Measurements from ENCODE around the gene KRTAP4-2.
"Not testable (repeated sequence)": the region's sequence is repeated elsewhere in the genome, so short reads cannot be mapped to it uniquely, and the experiment has no call there.

KRTAP4-2 gene

DNA sequence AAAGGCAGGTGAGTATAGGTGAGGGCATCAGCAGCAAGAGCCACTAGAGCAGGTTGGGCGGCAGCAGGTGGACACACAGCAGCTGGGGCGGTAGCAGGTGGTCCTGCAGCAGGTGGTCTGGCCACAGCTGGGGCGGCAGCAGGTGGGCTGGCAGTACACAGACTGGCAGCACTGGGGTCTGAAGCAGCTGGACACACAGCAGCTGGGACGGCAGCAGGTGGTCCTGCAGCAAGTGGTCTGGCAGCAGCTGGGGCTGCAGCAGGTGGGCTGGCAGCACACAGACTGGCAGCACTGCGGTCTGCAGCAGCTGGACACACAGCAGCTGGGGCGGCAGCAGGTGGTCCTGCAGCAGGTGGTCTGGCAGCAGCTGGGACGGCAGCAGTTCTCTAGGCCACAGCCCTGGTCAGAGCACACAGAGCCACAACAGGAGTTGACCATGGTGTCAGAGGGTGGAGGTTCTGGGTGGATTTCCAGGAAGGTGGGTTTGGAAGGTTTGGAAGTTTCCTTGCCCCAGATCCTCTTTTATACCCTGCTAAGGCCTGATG lies at the start of gene KRTAP4-2:
KRTAP4-2 (minus strand) TSS at position 495 of the 545 bp plus-strand sequence; CDS start at position 438, 57 bp downstream.
- ChIA-PET CTCF (interaction anchor here (1.2 kb wide), 1 partner anchor 46 kb away, joined by 4 read pairs; no protein-coding TSS in a partner anchor), POLR2A (no interaction called here)
- no peak for DNase-seq (ENCODE audit: extremely low spot score)
- TF ChIP-seq, protein P1, sequence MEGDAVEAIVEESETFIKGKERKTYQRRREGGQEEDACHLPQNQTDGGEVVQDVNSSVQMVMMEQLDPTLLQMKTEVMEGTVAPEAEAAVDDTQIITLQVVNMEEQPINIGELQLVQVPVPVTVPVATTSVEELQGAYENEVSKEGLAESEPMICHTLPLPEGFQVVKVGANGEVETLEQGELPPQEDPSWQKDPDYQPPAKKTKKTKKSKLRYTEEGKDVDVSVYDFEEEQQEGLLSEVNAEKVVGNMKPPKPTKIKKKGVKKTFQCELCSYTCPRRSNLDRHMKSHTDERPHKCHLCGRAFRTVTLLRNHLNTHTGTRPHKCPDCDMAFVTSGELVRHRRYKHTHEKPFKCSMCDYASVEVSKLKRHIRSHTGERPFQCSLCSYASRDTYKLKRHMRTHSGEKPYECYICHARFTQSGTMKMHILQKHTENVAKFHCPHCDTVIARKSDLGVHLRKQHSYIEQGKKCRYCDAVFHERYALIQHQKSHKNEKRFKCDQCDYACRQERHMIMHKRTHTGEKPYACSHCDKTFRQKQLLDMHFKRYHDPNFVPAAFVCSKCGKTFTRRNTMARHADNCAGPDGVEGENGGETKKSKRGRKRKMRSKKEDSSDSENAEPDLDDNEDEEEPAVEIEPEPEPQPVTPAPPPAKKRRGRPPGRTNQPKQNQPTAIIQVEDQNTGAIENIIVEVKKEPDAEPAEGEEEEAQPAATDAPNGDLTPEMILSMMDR (IDR thresholded peaks at IDR 0.05; ENCODE audit: control extremely low read depth, extremely low read depth, low read depth, missing control alignments): no peak

DNA sequence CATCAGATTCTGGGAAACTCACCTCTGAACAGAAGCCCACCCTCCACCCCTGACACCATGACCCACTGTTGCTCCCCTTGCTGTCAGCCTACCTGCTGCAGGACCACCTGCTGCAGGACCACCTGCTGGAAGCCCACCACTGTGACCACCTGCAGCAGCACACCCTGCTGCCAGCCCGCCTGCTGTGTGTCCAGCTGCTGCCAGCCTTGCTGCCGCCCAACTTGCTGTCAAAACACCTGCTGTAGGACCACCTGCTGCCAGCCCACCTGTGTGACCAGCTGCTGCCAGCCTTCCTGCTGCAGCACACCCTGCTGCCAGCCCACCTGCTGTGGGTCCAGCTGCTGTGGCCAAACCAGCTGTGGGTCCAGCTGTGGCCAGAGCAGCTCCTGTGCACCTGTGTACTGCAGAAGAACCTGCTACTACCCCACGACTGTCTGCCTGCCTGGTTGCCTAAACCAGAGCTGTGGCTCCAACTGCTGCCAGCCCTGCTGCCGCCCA lies 48.6 kb upstream of the KRTAP4-2 start, which contains the start of gene KRTAP9-2:
KRTAP9-2 (plus strand) TSS at position 51 of the 498 bp plus-strand sequence; CDS start at position 58, 7 bp downstream.
- CTCF ChIA-PET; POLR2A ChIA-PET; DNase-seq (ENCODE audit: extremely low spot score): not testable (repeated sequence)

DNA sequence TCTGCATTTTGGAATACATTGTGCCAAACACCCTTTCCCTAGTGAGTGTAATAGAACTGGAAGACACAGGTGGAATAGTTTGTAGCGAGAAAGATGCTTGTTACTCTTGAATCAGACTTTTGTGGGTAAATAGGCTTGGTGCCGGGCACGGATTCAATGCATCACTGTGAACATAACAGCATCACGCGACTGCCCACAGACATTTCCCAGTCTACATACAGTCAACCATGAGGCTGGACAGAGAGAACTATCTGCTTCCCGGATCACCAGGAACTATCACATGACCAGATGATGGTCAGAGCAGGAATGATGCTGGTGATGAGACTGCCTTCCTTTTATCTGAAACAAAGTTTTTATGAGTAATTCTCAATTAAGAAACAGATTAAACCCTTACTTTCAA lies 48.0 kb upstream of the KRTAP4-2 start:
- TF ChIP-seq, protein P1 (IDR thresholded peaks at IDR 0.05; ENCODE audit: control extremely low read depth, extremely low read depth, low read depth, missing control alignments): no peak
- ChIA-PET POLR2A (no interaction called here), CTCF (no interaction called here)
- no peak for DNase-seq (ENCODE audit: extremely low spot score)

DNA sequence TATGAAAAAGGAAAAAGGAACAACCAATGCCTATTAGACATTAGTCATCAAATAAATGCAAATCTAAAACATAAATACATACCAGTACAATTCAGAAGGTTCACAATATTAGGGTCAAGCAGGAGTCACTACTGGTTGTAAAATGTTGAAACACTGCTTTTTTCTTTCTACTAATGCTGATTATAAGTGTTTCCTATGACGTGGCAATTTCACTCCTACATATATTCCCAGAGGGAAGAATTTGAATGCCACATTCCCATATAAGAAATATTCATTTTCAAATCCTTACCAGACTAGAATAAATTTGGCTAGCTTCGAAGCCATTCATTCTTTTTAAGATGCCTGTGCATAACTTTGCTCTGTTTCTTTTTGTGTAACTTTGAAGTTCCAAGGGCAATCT lies 45.8 kb upstream of the KRTAP4-2 start:
- ChIA-PET CTCF (no interaction called here), POLR2A (no interaction called here)
- DNase-seq (ENCODE audit: extremely low spot score): no peak
- TF ChIP-seq, protein P1 (IDR thresholded peaks at IDR 0.05; ENCODE audit: control extremely low read depth, extremely low read depth, low read depth, missing control alignments): no peak

DNA sequence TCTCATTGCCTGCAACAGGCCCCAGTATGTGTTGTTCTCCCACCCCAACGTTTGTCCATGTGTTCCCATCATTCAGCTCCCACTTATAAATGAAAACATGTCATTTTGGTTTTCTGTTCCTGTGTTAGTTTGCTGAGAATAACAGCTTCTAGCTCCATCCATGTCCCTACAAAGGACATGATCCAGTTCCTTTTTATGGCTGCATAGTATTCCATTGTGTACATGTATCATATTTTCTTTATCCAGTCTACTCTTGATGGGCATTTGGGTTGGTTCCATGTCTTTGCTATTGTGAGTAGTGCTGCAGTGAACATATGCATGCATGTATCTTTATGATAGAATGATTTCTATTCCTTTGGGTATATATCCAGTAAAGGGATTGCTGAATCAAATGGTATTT lies 37.7 kb upstream of the KRTAP4-2 start:
- ChIA-PET POLR2A (no interaction called here), CTCF (no interaction called here)
- TF ChIP-seq, protein P1 (IDR thresholded peaks at IDR 0.05; ENCODE audit: control extremely low read depth, extremely low read depth, low read depth, missing control alignments): no peak
- no peak for DNase-seq (ENCODE audit: extremely low spot score)

DNA sequence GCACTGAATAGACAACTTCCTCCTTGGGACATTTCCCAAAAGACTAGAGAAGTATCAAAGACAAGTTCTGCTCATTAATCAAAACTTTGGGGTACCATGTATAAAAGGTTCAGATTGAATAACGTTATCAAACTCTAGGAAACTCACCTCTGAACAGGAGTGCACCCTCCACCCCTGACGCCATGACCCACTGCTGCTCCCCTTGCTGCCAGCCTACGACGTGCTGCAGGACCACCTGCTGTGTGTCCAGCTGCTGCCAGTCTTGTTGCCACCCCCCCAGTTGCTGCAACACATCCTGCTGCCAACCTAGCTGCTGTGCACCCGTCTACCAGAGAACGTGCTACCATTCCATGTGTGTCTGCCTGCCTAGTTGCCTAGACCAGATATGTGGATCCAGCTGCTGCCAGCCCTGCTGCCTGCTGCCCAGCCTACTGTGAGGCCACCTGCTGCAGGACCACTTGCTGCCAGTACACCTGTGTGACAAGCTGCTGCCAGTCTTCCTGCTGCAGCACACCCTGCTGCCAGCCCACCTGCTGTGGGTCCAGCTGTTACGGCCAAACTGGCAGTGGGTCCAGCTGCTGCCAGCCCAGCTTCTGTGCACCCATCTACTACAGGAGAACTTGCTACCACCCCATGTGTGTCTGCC lies 34.6 kb upstream of the KRTAP4-2 start:
- ChIA-PET POLR2A (interaction anchor here (0.7 kb wide), 1 partner anchor 18 kb away, joined by 7 read pairs; no protein-coding TSS in a partner anchor), CTCF (no interaction called here)
- TF ChIP-seq, protein P1 (IDR thresholded peaks at IDR 0.05; ENCODE audit: control extremely low read depth, extremely low read depth, low read depth, missing control alignments): no peak
- DNase-seq (ENCODE audit: extremely low spot score): no peak

DNA sequence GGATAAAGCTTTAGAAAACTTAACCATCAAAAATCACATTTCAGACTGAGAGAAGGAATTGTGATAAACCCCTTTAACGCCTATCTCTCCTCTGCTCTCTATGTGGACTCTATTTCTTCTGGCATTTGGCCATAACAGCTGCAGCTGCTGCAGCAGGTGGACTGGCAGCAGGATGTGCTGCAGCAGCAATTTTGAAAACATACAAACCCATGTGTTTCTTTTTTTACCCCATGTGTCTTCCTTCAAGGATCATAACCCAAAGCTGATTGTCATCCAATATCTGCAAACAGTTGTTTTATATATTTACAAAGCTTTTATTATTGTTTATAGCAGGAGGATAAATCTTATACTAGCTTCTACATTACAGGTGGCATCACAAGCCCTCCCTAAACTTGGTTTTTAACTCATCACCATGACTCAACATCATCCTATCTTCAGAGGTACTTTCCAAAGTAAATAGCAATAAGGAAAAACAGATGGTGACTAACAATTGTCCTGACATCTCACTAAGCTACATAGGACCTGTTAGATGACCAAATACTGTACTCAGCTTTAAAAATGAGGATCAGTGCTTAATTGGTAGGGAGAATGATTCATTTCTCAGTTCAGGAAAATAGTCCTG lies 33.9 kb upstream of the KRTAP4-2 start:
- DNase-seq (ENCODE audit: extremely low spot score): no peak
- CTCF ChIA-PET: no interaction called here

More for the DNA sequence above, 33.9 kb upstream of the KRTAP4-2 start:
- POLR2A ChIA-PET: no interaction called here
- TF ChIP-seq, protein P1 (IDR thresholded peaks at IDR 0.05; ENCODE audit: control extremely low read depth, extremely low read depth, low read depth, missing control alignments): no peak

All from GM10248 (cell line).